Measurements from ENCODE around the gene HOXA7.

HOXA7 gene

GRCh38 chr7:27161214-27161720 is 4.8 kb upstream of the HOXA7 start (continued):
- TF ChIP-seq, protein P1, sequence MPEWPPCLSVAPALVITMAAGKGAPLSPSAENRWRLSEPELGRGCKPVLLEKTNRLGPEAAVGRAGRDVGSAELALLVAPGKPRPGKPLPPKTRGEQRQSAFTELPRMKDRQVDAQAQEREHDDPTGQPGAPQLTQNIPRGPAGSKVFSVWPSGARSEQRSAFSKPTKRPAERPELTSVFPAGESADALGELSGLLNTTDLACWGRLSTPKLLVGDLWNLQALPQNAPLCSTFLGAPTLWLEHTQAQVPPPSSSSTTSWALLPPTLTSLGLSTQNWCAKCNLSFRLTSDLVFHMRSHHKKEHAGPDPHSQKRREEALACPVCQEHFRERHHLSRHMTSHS (tag by site-specific recombination; IDR thresholded peaks at IDR 0.05), result no peak
- TF ChIP-seq, protein P2, sequence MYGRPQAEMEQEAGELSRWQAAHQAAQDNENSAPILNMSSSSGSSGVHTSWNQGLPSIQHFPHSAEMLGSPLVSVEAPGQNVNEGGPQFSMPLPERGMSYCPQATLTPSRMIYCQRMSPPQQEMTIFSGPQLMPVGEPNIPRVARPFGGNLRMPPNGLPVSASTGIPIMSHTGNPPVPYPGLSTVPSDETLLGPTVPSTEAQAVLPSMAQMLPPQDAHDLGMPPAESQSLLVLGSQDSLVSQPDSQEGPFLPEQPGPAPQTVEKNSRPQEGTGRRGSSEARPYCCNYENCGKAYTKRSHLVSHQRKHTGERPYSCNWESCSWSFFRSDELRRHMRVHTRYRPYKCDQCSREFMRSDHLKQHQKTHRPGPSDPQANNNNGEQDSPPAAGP (tag by site-specific recombination; IDR thresholded peaks at IDR 0.05), result peak; percentile 77
- TF ChIP-seq GLIS1 (tag by site-specific recombination; IDR thresholded peaks at IDR 0.05) (0 out of 2 replicates have a peak, but pooled peaks have one; percentile 6), ZNF791 (tag by site-specific recombination; IDR thresholded peaks at IDR 0.05) (no peak), ZNF677 (tag by site-specific recombination; IDR thresholded peaks at IDR 0.05) (no peak), SP7 (tag by site-specific recombination; IDR thresholded peaks at IDR 0.05) (peak; percentile 52), ZNF843 (tag by site-specific recombination; IDR thresholded peaks at IDR 0.05) (peak; percentile 51), ZNF121 (tag by site-specific recombination; IDR thresholded peaks at IDR 0.05) (no peak), SCRT2 (tag by site-specific recombination; IDR thresholded peaks at IDR 0.05) (no peak), OVOL3 (tag by site-specific recombination; IDR thresholded peaks at IDR 0.05) (peak; percentile 34; the same call in 1 of the 2 replicates), ZNF423 (tag by site-specific recombination; IDR thresholded peaks at IDR 0.05) (peak; percentile 57; the same call in 1 of the 2 replicates), ZNF211 (tag by site-specific recombination; IDR thresholded peaks at IDR 0.05; ENCODE audit: low read depth) (no peak), ZNF776 (tag by site-specific recombination; IDR thresholded peaks at IDR 0.05; ENCODE audit: borderline replicate concordance) (no peak), WT1 (tag by site-specific recombination; IDR thresholded peaks at IDR 0.05) (peak; percentile 69; the same call in 1 of the 2 replicates), ZNF155 (tag by site-specific recombination; IDR thresholded peaks at IDR 0.05) (no peak), ZNF354C (tag by site-specific recombination; IDR thresholded peaks at IDR 0.05; ENCODE audit: borderline replicate concordance, low read depth) (no peak), ZNF184 (tag by site-specific recombination; IDR thresholded peaks at IDR 0.05) (no peak), ZNF530 (tag by site-specific recombination; IDR thresholded peaks at IDR 0.05; ENCODE audit: low read depth) (no peak), HOXC10 (CRISPR knock-in tag; IDR thresholded peaks at IDR 0.05) (no peak), ZNF2 (tag by site-specific recombination; IDR thresholded peaks at IDR 0.05) (no peak), SP2 (tag by site-specific recombination; IDR thresholded peaks at IDR 0.05) (no peak), OSR2 (tag by site-specific recombination; IDR thresholded peaks at IDR 0.05) (peak; percentile 66), ZNF624 (tag by site-specific recombination; IDR thresholded peaks at IDR 0.05) (no peak), ZBTB48 (tag by site-specific recombination; IDR thresholded peaks at IDR 0.05) (no peak), ZNF785 (tag by site-specific recombination; IDR thresholded peaks at IDR 0.05) (no peak), ZNF837 (tag by site-specific recombination; IDR thresholded peaks at IDR 0.05) (no peak), ZNF585B (tag by site-specific recombination; IDR thresholded peaks at IDR 0.05) (no peak), ZNF26 (tag by site-specific recombination; IDR thresholded peaks at IDR 0.05) (no peak), ZNF133 (tag by site-specific recombination; IDR thresholded peaks at IDR 0.05) (no peak), SALL2 (tag by site-specific recombination; IDR thresholded peaks at IDR 0.05; ENCODE audit: borderline replicate concordance) (no peak), ZBTB1 (tag by site-specific recombination; IDR thresholded peaks at IDR 0.05) (no peak), ZFP3 (tag by site-specific recombination; IDR thresholded peaks at IDR 0.05; ENCODE audit: low read depth) (no peak), GLIS2 (tag by site-specific recombination; IDR thresholded peaks at IDR 0.05) (no peak), ZSCAN30 (tag by site-specific recombination; IDR thresholded peaks at IDR 0.05) (no peak)
- TF ChIP-seq, protein P3, sequence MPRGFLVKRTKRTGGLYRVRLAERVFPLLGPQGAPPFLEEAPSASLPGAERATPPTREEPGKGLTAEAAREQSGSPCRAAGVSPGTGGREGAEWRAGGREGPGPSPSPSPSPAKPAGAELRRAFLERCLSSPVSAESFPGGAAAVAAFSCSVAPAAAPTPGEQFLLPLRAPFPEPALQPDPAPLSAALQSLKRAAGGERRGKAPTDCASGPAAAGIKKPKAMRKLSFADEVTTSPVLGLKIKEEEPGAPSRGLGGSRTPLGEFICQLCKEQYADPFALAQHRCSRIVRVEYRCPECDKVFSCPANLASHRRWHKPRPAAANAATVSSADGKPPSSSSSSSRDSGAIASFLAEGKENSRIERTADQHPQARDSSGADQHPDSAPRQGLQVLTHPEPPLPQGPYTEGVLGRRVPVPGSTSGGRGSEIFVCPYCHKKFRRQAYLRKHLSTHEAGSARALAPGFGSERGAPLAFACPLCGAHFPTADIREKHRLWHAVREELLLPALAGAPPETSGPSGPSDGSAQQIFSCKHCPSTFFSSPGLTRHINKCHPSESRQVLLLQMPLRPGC (tag by site-specific recombination; IDR thresholded peaks at IDR 0.05), result no peak
- TF ChIP-seq, protein P4, sequence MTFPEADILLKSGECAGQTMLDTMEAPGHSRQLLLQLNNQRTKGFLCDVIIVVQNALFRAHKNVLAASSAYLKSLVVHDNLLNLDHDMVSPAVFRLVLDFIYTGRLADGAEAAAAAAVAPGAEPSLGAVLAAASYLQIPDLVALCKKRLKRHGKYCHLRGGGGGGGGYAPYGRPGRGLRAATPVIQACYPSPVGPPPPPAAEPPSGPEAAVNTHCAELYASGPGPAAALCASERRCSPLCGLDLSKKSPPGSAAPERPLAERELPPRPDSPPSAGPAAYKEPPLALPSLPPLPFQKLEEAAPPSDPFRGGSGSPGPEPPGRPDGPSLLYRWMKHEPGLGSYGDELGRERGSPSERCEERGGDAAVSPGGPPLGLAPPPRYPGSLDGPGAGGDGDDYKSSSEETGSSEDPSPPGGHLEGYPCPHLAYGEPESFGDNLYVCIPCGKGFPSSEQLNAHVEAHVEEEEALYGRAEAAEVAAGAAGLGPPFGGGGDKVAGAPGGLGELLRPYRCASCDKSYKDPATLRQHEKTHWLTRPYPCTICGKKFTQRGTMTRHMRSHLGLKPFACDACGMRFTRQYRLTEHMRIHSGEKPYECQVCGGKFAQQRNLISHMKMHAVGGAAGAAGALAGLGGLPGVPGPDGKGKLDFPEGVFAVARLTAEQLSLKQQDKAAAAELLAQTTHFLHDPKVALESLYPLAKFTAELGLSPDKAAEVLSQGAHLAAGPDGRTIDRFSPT (tag by site-specific recombination; IDR thresholded peaks at IDR 0.05), result no peak
- TF ChIP-seq, protein P5, sequence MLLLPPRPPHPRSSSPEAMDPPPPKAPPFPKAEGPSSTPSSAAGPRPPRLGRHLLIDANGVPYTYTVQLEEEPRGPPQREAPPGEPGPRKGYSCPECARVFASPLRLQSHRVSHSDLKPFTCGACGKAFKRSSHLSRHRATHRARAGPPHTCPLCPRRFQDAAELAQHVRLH (tag by site-specific recombination; IDR thresholded peaks at IDR 0.05), result no peak
